Measurements from ENCODE around the gene SMIM44.

Gene SMIM44

DNA sequence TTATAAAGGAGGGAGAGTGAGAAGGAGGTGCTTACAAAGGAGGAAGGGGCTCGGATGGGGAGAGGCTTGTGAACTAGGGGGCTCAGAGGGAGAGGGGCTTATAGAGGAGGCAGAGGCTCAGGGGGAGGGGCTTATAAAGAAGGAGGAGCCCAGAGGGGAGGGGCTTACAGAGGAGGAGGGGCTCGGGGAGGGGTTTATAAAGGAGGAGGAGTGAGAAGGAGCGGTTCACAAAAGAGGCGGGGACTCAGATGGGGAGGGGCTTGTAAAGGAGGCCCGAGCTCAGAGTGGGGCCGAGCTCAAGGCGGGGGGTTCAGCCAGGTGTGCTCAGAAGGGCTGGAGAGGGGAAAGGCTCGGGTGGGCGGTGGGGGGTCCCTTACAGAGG is 3.4 kb downstream of the SMIM44 start:
- Histone ChIP-seq H3K4me3 (ENCODE audit: low read depth in 1 of 2, low read length in 2 of 2) (no peak overlapping the region), H3K27ac (ENCODE audit: low read length) (no peak overlapping the region), H3K36me3 (ENCODE audit: control insufficient read depth in 1 of 2, insufficient read depth in 2 of 2, low read length in 2 of 2) (no peaks in the 10 kb centered on the region), H3K27me3 (ENCODE audit: low read depth, low read length) (no peaks in the 10 kb centered on the region), H3K9me3 (ENCODE audit: control insufficient read depth in 1 of 2, low read length in 2 of 2) (no peaks in the 10 kb centered on the region), H3K4me1 (ENCODE audit: control insufficient read depth in 1 of 2, insufficient read depth in 2 of 2, low read length in 2 of 2) (peaks cover 0 to 4% of the 10 kb centered on the region in 2 donors)

DNA sequence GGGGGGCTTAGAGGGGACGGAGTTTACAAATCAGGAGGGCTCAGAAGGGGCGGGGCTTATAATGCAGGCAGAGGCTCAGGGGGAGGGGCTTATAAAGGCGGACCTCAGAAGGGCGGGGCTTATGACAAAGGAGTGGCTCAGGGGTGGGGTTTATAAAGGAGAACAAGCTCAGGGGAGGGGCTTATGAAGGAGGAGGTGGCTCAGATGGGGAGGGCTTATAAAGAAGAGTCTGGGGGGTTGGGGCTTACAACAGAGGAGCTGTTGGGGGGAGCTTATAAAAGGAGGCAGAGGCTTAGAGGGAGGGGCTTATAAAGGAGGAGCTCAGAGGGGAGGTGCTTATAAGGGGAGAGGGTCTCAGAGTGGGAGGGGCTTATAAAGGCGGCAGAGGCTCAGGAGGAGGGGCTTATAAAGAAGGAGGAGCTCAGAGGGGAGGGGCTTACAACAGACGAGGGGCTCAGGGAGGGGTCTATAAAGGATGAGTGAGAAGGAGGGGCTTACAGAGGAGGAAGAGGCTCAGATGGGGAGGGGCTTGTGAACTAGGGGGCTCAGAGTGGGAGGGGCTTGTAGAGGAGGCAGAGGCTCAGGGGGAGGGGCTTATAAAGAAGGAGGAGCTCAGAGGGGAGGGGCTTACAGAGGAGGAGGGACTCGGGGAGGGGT is 3.9 kb downstream of the SMIM44 start:
- Histone ChIP-seq H3K36me3 (ENCODE audit: control insufficient read depth in 1 of 2, insufficient read depth in 2 of 2, low read length in 2 of 2) (no peaks in the 10 kb centered on the region), H3K27ac (ENCODE audit: low read length) (no peak overlapping the region), H3K4me1 (ENCODE audit: control insufficient read depth in 1 of 2, insufficient read depth in 2 of 2, low read length in 2 of 2) (peaks cover 0 to 4% of the 10 kb centered on the region in 2 donors), H3K9me3 (ENCODE audit: control insufficient read depth in 1 of 2, low read length in 2 of 2) (no peaks in the 10 kb centered on the region), H3K27me3 (ENCODE audit: low read depth, low read length) (no peaks in the 10 kb centered on the region), H3K4me3 (ENCODE audit: low read depth in 1 of 2, low read length in 2 of 2) (no peak overlapping the region)

DNA sequence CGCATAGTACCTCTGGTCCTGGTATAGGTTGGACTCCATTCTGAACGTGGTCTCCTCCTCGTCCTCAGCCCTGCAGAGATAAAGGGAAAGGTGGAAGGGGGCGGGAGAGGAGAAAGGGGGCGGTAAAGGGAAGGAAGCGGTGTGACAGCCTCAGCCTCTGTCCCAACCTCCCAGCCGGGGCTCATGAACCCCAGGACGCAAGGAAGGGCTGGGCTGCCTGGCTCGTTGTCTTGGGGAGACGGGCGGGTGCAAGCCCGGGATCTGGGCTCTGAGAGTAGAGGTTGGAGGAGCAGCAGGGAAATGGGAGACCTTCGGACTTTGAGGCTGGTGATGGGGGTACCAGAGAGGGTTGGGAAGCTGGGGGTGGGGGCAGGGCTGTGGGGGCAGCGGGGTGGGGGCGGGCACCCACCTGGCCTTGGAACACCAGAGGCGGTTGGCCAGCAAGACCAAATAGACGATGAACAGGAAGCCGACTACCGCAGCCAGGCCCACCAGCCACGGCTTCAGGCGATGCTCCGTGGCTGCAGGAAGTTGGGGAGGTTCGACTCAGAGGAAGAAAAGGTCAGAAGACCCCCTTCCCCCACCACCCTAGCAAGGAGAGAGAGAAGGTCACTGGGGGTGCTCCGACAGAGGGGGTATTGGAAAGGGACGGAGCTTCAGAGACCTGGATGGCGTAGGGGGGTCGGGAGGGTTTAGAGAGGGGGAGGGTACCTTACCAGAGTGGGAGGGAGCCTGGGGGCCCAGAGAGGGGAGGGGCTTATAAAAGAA is 4.6 kb downstream of the SMIM44 start:
- H3K4me3 ChIP-seq (ENCODE audit: low read depth in 1 of 2, low read length in 2 of 2), result no peak overlapping the region
- H3K27ac ChIP-seq (ENCODE audit: low read length), result no peak overlapping the region
- no peaks in the 10 kb centered on the region for H3K27me3 ChIP-seq (ENCODE audit: low read depth, low read length)
- H3K4me1 ChIP-seq (ENCODE audit: control insufficient read depth in 1 of 2, insufficient read depth in 2 of 2, low read length in 2 of 2), result peaks cover 0 to 4% of the 10 kb centered on the region in 2 donors
- no peaks in the 10 kb centered on the region for H3K36me3 ChIP-seq (ENCODE audit: control insufficient read depth in 1 of 2, insufficient read depth in 2 of 2, low read length in 2 of 2)
- H3K9me3 ChIP-seq (ENCODE audit: control insufficient read depth in 1 of 2, low read length in 2 of 2), result no peaks in the 10 kb centered on the region

GRCh38 chr19:3477951-3478350 is 5.3 kb downstream of the SMIM44 start:
- Histone ChIP-seq H3K9me3 (ENCODE audit: control insufficient read depth in 1 of 2, low read length in 2 of 2) (no peaks in the 10 kb centered on the region), H3K27ac (ENCODE audit: low read length) (no peak overlapping the region), H3K4me1 (ENCODE audit: control insufficient read depth in 1 of 2, insufficient read depth in 2 of 2, low read length in 2 of 2) (peaks cover 0 to 4% of the 10 kb centered on the region in 2 donors), H3K4me3 (ENCODE audit: low read depth in 1 of 2, low read length in 2 of 2) (no peak overlapping the region), H3K27me3 (ENCODE audit: low read depth, low read length) (no peaks in the 10 kb centered on the region), H3K36me3 (ENCODE audit: control insufficient read depth in 1 of 2, insufficient read depth in 2 of 2, low read length in 2 of 2) (no peaks in the 10 kb centered on the region)

DNA sequence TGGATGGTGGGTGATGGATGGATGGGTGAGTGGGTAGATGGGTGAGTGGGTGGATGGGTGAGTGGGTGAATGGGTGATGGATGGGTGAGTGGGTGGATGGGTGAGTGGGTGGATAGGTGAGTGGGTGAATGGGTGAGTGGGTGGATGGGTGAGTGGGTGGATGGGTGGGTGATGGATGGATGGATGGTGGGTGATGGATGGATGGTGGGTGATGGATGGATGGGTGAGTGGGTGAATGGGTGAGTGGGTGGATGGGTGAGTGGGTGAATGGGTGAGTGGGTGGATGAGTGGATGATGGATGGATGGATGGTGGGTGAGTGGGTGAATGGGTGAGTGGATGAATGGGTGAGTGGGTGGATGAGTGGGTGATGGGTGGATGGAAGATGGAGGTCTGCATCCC is 5.7 kb downstream of the SMIM44 start:
- Histone ChIP-seq H3K36me3 (ENCODE audit: control insufficient read depth in 1 of 2, insufficient read depth in 2 of 2, low read length in 2 of 2) (no peaks in the 10 kb centered on the region), H3K9me3 (ENCODE audit: control insufficient read depth in 1 of 2, low read length in 2 of 2) (no peaks in the 10 kb centered on the region), H3K27ac (ENCODE audit: low read length) (no peak overlapping the region), H3K27me3 (ENCODE audit: low read depth, low read length) (no peaks in the 10 kb centered on the region), H3K4me3 (ENCODE audit: low read depth in 1 of 2, low read length in 2 of 2) (no peak overlapping the region), H3K4me1 (ENCODE audit: control insufficient read depth in 1 of 2, insufficient read depth in 2 of 2, low read length in 2 of 2) (peaks cover 0 to 5% of the 10 kb centered on the region in 2 donors)

DNA sequence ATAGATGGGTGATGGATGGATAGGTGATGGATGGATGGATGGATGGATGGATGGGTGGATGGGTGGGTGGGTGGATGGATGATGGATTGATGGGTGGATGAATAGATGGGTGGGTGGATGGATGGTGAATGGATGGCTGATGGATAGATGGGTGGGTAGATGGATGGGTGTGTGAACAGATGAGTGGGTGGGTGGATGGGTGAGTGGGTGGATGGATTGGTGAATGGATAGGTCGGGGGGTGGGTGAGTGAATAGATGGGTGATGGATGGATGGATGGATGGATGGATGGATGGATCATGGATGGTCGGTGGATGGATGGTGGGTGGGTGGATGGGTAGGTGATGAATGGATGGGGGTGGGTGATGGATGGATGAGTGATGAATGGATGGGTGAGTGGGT is 6.4 kb downstream of the SMIM44 start:
- Histone ChIP-seq H3K36me3 (ENCODE audit: control insufficient read depth in 1 of 2, insufficient read depth in 2 of 2, low read length in 2 of 2) (no peaks in the 10 kb centered on the region), H3K9me3 (ENCODE audit: control insufficient read depth in 1 of 2, low read length in 2 of 2) (no peaks in the 10 kb centered on the region), H3K27me3 (ENCODE audit: low read depth, low read length) (no peaks in the 10 kb centered on the region), H3K27ac (ENCODE audit: low read length) (no peak overlapping the region), H3K4me1 (ENCODE audit: control insufficient read depth in 1 of 2, insufficient read depth in 2 of 2, low read length in 2 of 2) (peaks cover 0 to 12% of the 10 kb centered on the region in 2 donors), H3K4me3 (ENCODE audit: low read depth in 1 of 2, low read length in 2 of 2) (no peak overlapping the region)

DNA sequence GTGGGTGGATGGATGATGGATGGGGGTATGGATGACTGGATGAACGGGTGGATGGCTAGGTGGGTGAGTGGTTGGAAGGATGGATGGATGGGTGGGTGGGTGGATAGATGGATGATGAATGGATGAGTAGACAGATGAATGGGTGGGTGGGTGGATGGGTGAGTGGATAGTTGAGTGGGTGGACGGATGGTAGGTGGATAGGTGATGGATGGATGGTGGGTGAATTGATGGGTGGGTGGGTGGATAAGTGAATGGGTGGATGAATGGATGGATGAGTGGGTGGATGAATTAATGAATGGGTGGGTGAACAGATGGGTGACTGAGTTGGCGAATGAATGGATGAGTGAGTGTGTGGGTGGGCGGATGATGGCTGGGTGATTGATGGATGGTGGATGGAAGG is 7.8 kb downstream of the SMIM44 start:
- Histone ChIP-seq H3K4me3 (ENCODE audit: low read depth in 1 of 2, low read length in 2 of 2) (no peak overlapping the region), H3K27ac (ENCODE audit: low read length) (no peak overlapping the region), H3K9me3 (ENCODE audit: control insufficient read depth in 1 of 2, low read length in 2 of 2) (no peaks in the 10 kb centered on the region), H3K36me3 (ENCODE audit: control insufficient read depth in 1 of 2, insufficient read depth in 2 of 2, low read length in 2 of 2) (no peaks in the 10 kb centered on the region), H3K4me1 (ENCODE audit: control insufficient read depth in 1 of 2, insufficient read depth in 2 of 2, low read length in 2 of 2) (peaks cover 0 to 17% of the 10 kb centered on the region in 2 donors), H3K27me3 (ENCODE audit: low read depth, low read length) (no peaks in the 10 kb centered on the region)

DNA sequence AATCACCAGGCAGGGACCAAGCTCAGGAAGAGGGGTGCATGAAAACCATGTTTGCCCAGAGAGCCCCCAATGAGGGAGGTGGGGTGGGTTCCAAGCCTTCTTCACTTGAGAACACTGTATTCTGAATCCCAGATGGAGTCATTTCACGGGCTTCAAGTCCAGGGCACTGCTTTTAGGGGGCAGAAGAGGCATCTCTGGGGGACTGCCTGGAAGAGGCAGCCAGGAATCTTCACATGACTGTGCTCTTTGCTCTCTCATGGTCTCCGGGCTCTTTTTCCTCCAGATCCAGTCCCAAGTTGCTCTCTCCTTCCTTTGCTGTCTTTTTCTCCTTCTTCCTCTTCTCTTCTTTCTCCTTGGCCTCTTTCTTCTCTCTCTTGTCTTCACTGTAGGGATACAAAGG is 8.6 kb downstream of the SMIM44 start:
- Histone ChIP-seq H3K4me3 (ENCODE audit: low read depth in 1 of 2, low read length in 2 of 2) (no peak overlapping the region), H3K9me3 (ENCODE audit: control insufficient read depth in 1 of 2, low read length in 2 of 2) (no peaks in the 10 kb centered on the region), H3K27ac (ENCODE audit: low read length) (no peak overlapping the region), H3K4me1 (ENCODE audit: control insufficient read depth in 1 of 2, insufficient read depth in 2 of 2, low read length in 2 of 2) (peaks cover 0 to 17% of the 10 kb centered on the region in 2 donors), H3K36me3 (ENCODE audit: control insufficient read depth in 1 of 2, insufficient read depth in 2 of 2, low read length in 2 of 2) (no peaks in the 10 kb centered on the region), H3K27me3 (ENCODE audit: low read depth, low read length) (no peaks in the 10 kb centered on the region)

GRCh38 chr19:3474010-3474409 is 9.2 kb downstream of the SMIM44 start:
- H3K4me1 ChIP-seq (ENCODE audit: control insufficient read depth in 1 of 2, insufficient read depth in 2 of 2, low read length in 2 of 2), result peaks cover 0 to 16% of the 10 kb centered on the region in 2 donors
- H3K27ac ChIP-seq (ENCODE audit: low read length), result no peak overlapping the region

DNA sequence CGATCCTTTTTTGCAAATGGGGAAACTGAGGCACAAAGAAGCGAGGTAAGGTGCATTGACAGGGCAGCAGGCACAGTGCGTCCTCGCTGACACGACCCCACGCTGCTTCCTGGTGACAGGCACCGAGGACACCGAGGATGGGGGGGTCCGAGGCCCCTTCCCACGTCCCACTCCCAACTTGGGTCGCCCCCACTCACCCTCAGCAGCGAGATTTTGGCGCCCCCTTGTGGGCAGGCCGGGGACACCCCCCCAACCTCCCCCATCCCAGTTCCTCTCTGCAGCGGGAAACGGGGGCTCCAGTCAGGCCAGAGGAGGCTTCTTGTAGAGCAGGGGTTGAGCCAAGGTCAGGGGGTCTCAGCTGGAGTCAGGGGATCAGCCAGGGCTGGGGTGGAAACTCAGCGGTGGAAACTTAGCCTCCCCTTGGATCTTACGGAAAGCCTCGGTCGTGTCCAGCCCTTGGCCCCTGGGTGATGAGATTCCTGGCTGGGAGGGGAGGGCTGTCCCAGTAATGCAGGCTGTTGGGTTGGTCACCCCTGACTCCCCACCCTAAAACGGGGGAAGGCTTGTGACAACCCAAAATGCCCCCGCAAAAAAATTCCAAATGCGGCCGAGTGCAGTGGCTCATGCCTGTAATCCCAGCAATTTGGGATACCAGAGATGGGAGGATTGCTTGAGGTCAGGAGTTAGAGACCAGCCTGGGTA is 11.1 kb downstream of the SMIM44 start:
- Histone ChIP-seq H3K9me3 (ENCODE audit: control insufficient read depth in 1 of 2, low read length in 2 of 2) (no peaks in the 10 kb centered on the region), H3K27me3 (ENCODE audit: low read depth, low read length) (no peaks in the 10 kb centered on the region), H3K27ac (ENCODE audit: low read length) (no peak overlapping the region), H3K4me1 (ENCODE audit: control insufficient read depth in 1 of 2, insufficient read depth in 2 of 2, low read length in 2 of 2) (peaks cover 0 to 15% of the 10 kb centered on the region in 2 donors), H3K36me3 (ENCODE audit: control insufficient read depth in 1 of 2, insufficient read depth in 2 of 2, low read length in 2 of 2) (no peaks in the 10 kb centered on the region), H3K4me3 (ENCODE audit: low read depth in 1 of 2, low read length in 2 of 2) (no peak overlapping the region)

More at GRCh38 chr19:3474010-3474409, 9.2 kb downstream of the SMIM44 start:
- Histone ChIP-seq H3K27me3 (ENCODE audit: low read depth, low read length) (no peaks in the 10 kb centered on the region), H3K4me3 (ENCODE audit: low read depth in 1 of 2, low read length in 2 of 2) (no peak overlapping the region), H3K9me3 (ENCODE audit: control insufficient read depth in 1 of 2, low read length in 2 of 2) (no peaks in the 10 kb centered on the region), H3K36me3 (ENCODE audit: control insufficient read depth in 1 of 2, insufficient read depth in 2 of 2, low read length in 2 of 2) (no peaks in the 10 kb centered on the region)

- H3K27me3 ChIP-seq (ENCODE audit: low read depth, low read length), result no peaks in the 10 kb centered on the region
- no peak overlapping the region for H3K27ac ChIP-seq (ENCODE audit: low read length)
- no peaks in the 10 kb centered on the region for H3K9me3 ChIP-seq (ENCODE audit: control insufficient read depth in 1 of 2, low read length in 2 of 2)
- no peaks in the 10 kb centered on the region for H3K36me3 ChIP-seq (ENCODE audit: control insufficient read depth in 1 of 2, insufficient read depth in 2 of 2, low read length in 2 of 2)
- H3K4me3 ChIP-seq (ENCODE audit: low read depth in 1 of 2, low read length in 2 of 2), result no peak overlapping the region
- peaks cover 0 to 27% of the 10 kb centered on the region in 2 donors for H3K4me1 ChIP-seq (ENCODE audit: control insufficient read depth in 1 of 2, insufficient read depth in 2 of 2, low read length in 2 of 2)
Measured at GRCh38 chr19:3470500-3471128, 12.6 kb downstream of the SMIM44 start.

Measured in muscle layer of duodenum (tissue), 2 donors.